ENCODE measurements around the gene HLA-DQA1.

DNA sequence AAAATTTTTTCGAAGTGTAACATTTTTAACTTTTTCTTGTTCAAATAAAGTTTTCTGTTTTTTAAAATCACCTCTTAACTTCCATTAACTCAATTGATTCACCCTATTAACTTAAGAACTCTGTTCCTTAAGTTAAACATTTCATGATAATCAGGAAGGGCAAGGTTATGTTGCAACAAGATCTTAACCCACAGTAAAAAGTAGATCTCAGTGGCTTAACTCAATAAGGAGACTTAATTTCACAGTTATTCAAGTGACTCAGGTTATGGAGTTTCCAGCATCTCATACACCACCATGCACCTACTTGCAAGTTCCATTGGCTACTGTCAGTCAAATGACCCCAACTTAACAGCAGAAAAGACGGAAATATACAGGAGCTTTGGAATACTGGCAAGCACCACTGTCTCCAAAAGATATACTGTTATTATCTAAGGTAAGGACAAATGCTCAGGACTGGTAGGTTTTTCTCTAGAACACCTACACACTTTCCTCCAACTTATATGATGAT, 18.1 kb downstream of the HLA-DQA1 start:
- no peak for TF ChIP-seq JUND (IDR thresholded peaks at IDR 0.05; ENCODE audit: borderline replicate concordance, low read depth, low read length)
- no peak for TF ChIP-seq JUND (tag; IDR thresholded peaks at IDR 0.05; ENCODE audit: borderline replicate concordance, low read depth, low read length)
- no peak for TF ChIP-seq RCOR1 (IDR thresholded peaks at IDR 0.05; ENCODE audit: borderline replicate concordance in 1 of 2, low read depth in 2 of 2, low read length in 2 of 2)
- no peak for TF ChIP-seq RFX5 (IDR thresholded peaks at IDR 0.05; ENCODE audit: low read depth, low read length)
- TF ChIP-seq EZH2 (IDR thresholded peaks at IDR 0.05; ENCODE audit: borderline replicate concordance, low read depth, low read length) = no peak
- TF ChIP-seq, protein P1, sequence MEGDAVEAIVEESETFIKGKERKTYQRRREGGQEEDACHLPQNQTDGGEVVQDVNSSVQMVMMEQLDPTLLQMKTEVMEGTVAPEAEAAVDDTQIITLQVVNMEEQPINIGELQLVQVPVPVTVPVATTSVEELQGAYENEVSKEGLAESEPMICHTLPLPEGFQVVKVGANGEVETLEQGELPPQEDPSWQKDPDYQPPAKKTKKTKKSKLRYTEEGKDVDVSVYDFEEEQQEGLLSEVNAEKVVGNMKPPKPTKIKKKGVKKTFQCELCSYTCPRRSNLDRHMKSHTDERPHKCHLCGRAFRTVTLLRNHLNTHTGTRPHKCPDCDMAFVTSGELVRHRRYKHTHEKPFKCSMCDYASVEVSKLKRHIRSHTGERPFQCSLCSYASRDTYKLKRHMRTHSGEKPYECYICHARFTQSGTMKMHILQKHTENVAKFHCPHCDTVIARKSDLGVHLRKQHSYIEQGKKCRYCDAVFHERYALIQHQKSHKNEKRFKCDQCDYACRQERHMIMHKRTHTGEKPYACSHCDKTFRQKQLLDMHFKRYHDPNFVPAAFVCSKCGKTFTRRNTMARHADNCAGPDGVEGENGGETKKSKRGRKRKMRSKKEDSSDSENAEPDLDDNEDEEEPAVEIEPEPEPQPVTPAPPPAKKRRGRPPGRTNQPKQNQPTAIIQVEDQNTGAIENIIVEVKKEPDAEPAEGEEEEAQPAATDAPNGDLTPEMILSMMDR (IDR thresholded peaks at IDR 0.05 in 2 of 3, conservative IDR thresholded peaks at IDR 0.05 in 1 of 3; ENCODE audit: insufficient read depth in 2 of 3, low read depth in 1 of 3, low read length in 3 of 3) = no peak
- no peak for TF ChIP-seq FOXA3 (CRISPR knock-in tag; conservative IDR thresholded peaks at IDR 0.05 in 1 of 2, IDR thresholded peaks at IDR 0.05 in 1 of 2)
- no peak for TF ChIP-seq NFXL1 (CRISPR knock-in tag; IDR thresholded peaks at IDR 0.05)
- TF ChIP-seq, protein P2, sequence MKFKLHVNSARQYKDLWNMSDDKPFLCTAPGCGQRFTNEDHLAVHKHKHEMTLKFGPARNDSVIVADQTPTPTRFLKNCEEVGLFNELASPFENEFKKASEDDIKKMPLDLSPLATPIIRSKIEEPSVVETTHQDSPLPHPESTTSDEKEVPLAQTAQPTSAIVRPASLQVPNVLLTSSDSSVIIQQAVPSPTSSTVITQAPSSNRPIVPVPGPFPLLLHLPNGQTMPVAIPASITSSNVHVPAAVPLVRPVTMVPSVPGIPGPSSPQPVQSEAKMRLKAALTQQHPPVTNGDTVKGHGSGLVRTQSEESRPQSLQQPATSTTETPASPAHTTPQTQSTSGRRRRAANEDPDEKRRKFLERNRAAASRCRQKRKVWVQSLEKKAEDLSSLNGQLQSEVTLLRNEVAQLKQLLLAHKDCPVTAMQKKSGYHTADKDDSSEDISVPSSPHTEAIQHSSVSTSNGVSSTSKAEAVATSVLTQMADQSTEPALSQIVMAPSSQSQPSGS (CRISPR knock-in tag; IDR thresholded peaks at IDR 0.05) = no peak
- no peak for TF ChIP-seq NFATC3 (IDR thresholded peaks at IDR 0.05)
- TF ChIP-seq ZNF3 (CRISPR knock-in tag; IDR thresholded peaks at IDR 0.05) = no peak
- TF ChIP-seq, protein P3, sequence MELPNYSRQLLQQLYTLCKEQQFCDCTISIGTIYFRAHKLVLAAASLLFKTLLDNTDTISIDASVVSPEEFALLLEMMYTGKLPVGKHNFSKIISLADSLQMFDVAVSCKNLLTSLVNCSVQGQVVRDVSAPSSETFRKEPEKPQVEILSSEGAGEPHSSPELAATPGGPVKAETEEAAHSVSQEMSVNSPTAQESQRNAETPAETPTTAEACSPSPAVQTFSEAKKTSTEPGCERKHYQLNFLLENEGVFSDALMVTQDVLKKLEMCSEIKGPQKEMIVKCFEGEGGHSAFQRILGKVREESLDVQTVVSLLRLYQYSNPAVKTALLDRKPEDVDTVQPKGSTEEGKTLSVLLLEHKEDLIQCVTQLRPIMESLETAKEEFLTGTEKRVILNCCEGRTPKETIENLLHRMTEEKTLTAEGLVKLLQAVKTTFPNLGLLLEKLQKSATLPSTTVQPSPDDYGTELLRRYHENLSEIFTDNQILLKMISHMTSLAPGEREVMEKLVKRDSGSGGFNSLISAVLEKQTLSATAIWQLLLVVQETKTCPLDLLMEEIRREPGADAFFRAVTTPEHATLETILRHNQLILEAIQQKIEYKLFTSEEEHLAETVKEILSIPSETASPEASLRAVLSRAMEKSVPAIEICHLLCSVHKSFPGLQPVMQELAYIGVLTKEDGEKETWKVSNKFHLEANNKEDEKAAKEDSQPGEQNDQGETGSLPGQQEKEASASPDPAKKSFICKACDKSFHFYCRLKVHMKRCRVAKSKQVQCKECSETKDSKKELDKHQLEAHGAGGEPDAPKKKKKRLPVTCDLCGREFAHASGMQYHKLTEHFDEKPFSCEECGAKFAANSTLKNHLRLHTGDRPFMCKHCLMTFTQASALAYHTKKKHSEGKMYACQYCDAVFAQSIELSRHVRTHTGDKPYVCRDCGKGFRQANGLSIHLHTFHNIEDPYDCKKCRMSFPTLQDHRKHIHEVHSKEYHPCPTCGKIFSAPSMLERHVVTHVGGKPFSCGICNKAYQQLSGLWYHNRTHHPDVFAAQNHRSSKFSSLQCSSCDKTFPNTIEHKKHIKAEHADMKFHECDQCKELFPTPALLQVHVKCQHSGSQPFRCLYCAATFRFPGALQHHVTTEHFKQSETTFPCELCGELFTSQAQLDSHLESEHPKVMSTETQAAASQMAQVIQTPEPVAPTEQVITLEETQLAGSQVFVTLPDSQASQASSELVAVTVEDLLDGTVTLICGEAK (IDR thresholded peaks at IDR 0.05) = no peak
- TF ChIP-seq, protein P3 (CRISPR knock-in tag; IDR thresholded peaks at IDR 0.05) = no peak
- no peak for TF ChIP-seq BMI1 (IDR thresholded peaks at IDR 0.05; ENCODE audit: low read length)
- TF ChIP-seq, protein P4, sequence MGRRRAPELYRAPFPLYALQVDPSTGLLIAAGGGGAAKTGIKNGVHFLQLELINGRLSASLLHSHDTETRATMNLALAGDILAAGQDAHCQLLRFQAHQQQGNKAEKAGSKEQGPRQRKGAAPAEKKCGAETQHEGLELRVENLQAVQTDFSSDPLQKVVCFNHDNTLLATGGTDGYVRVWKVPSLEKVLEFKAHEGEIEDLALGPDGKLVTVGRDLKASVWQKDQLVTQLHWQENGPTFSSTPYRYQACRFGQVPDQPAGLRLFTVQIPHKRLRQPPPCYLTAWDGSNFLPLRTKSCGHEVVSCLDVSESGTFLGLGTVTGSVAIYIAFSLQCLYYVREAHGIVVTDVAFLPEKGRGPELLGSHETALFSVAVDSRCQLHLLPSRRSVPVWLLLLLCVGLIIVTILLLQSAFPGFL (CRISPR knock-in tag; IDR thresholded peaks at IDR 0.05) = no peak
